ENCODE data around the gene USP12.
A peak's percentile ranks its signal among the peaks of the same experiment; 100 is the strongest.
"Not testable (repeated sequence)": the region's sequence is repeated elsewhere in the genome, so short reads cannot be mapped to it uniquely, and the experiment has no call there.

USP12 gene

DNA sequence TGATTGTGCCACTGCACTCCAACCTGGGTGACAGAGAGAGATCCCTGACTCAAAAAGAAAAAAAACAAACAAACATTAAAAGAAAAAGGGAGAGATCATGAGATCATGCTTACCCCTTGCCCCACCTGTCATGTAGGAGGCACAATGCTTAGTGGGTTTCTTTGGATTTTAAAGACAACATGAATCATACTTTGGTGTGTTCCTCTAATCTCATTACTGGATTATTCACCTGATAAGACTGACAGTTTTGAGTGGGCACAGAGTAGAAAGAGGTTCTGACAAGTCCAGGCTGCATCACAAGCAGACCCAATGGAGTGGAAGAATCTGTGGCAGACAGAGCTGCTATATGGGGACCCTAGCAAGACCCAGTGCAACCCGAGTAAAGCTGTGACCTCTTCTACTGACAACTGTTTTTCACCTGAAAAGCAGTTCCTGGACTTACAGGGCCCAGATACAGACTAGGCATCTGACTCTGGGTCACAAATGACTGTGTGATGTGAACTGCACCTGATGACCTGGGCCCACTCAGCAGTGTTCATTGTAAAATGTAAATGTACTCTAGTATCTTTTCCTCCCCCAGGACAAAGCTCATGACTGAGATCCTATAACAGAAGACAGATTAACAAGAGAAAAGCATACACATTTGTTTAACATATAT lies 28.9 kb upstream of the USP12 start:
- no peaks in the 10 kb centered on the region for H3K27me3 ChIP-seq (ENCODE audit: insufficient read depth, low read length)
- H3K27ac ChIP-seq (ENCODE audit: low read depth, low read length): no peak overlapping the region
- no peak overlapping the region for H2AFZ ChIP-seq (ENCODE audit: low read length, unreplicated experiment)

DNA sequence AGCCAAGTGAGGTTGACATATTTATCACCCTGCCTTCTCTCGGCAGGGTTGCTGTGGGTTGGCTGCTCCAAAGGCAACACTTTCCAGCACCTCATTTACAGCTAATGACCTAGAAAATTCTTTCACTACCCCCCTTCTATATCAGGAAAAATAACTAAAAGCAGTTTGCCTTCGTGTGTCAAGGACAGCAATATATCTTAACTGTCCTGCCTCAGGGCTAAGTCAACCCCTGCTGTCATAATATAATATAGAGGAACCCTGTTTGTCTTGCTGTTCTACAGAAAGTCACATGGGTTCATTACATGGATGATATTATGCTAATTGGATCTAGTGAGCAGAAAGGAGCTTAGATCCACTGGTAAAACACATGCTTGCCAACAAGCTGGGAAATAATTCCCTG lies 28.1 kb upstream of the USP12 start:
- Histone ChIP-seq H3K36me3 (ENCODE audit: insufficient read depth, low read length) (no peaks in the 10 kb centered on the region), H3K4me3 (ENCODE audit: low read depth, low read length) (no peak overlapping the region), H3K27ac (ENCODE audit: low read depth, low read length) (no peak overlapping the region), H3K4me1 (ENCODE audit: control insufficient read depth, insufficient read depth, low read length, unreplicated experiment) (peaks cover 20% of the 10 kb centered on the region), H3K79me2 (ENCODE audit: control insufficient read depth, insufficient read depth, low read length, unreplicated experiment) (no peaks in the 10 kb centered on the region), H2AFZ (ENCODE audit: low read length, unreplicated experiment) (no peak overlapping the region), H3K27me3 (ENCODE audit: insufficient read depth, low read length) (no peaks in the 10 kb centered on the region)

More for the DNA sequence above, 28.9 kb upstream of the USP12 start:
- Histone ChIP-seq H3K4me1 (ENCODE audit: control insufficient read depth, insufficient read depth, low read length, unreplicated experiment) (peaks cover 14% of the 10 kb centered on the region), H3K79me2 (ENCODE audit: control insufficient read depth, insufficient read depth, low read length, unreplicated experiment) (no peaks in the 10 kb centered on the region), H3K4me3 (ENCODE audit: low read depth, low read length) (no peak overlapping the region), H3K36me3 (ENCODE audit: insufficient read depth, low read length) (no peaks in the 10 kb centered on the region)

- H3K36me3 ChIP-seq (ENCODE audit: insufficient read depth, low read length): no peaks in the 10 kb centered on the region
- H3K27ac ChIP-seq (ENCODE audit: low read depth, low read length): no peak overlapping the region
- no peak overlapping the region for H2AFZ ChIP-seq (ENCODE audit: low read length, unreplicated experiment)
- H3K79me2 ChIP-seq (ENCODE audit: control insufficient read depth, insufficient read depth, low read length, unreplicated experiment): no peaks in the 10 kb centered on the region
- peaks cover 25% of the 10 kb centered on the region for H3K4me1 ChIP-seq (ENCODE audit: control insufficient read depth, insufficient read depth, low read length, unreplicated experiment)
- H3K27me3 ChIP-seq (ENCODE audit: insufficient read depth, low read length): no peaks in the 10 kb centered on the region
- no peak overlapping the region for H3K4me3 ChIP-seq (ENCODE audit: low read depth, low read length)
Measured at GRCh38 chr13:27199211-27199610, 27.6 kb upstream of the USP12 start.

DNA sequence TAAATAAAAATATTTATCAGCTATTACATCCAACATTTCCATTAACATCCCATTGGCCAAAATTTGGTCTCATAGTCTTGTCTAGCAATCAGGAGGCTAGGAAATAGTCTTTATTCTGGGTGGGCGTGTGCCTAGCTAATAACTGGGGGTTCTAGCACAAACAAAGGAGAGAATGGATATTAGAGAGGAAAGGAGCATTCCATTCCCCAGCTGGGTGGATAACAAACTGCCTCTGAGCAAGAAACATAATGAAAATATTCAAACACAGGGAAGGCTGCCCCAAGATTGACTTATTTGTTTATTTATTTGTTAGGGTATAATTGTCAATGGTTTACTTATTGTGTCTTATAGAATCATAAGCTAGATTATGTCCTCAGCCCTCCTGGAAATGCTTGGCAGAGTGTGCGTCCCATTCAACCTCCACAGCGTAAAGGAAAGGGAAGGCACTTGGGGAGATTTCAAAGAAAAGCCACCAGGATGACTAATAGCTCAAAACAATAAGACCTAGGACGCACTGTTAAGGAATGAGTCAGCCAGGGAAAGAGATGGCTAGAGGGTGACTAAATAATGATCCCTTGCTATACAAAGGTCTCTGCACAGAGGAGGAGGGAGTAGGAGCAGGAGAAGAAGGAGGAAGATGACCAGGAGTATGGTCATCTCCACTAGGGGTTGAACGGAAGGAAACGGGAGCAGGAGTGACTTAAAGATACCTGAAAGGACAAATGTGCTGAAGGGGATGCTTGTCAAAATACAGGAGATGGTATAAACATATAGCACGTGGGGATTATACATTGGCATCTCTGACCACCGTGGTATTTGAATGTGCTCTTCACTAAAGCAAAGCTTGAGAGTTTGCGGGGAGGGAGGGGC lies 23.5 kb upstream of the USP12 start:
- peaks cover 26% of the 10 kb centered on the region for H3K4me1 ChIP-seq (ENCODE audit: control insufficient read depth, insufficient read depth, low read length, unreplicated experiment)
- peak overlapping the region; percentile 72 for H3K27ac ChIP-seq (ENCODE audit: low read depth, low read length)
- no peak overlapping the region for H2AFZ ChIP-seq (ENCODE audit: low read length, unreplicated experiment)

GRCh38 chr13:27194209-27194608 lies 22.6 kb upstream of the USP12 start:
- H3K27me3 ChIP-seq (ENCODE audit: insufficient read depth, low read length): no peaks in the 10 kb centered on the region
- H3K4me1 ChIP-seq (ENCODE audit: control insufficient read depth, insufficient read depth, low read length, unreplicated experiment): peaks cover 26% of the 10 kb centered on the region
- H3K36me3 ChIP-seq (ENCODE audit: insufficient read depth, low read length): no peaks in the 10 kb centered on the region
- no peak overlapping the region for H3K4me3 ChIP-seq (ENCODE audit: low read depth, low read length)
- no peaks in the 10 kb centered on the region for H3K79me2 ChIP-seq (ENCODE audit: control insufficient read depth, insufficient read depth, low read length, unreplicated experiment)
- no peak overlapping the region for H2AFZ ChIP-seq (ENCODE audit: low read length, unreplicated experiment)
- H3K27ac ChIP-seq (ENCODE audit: low read depth, low read length): peak overlapping the region; percentile 72

More for the DNA sequence above, 23.5 kb upstream of the USP12 start:
- Histone ChIP-seq H3K79me2 (ENCODE audit: control insufficient read depth, insufficient read depth, low read length, unreplicated experiment) (no peaks in the 10 kb centered on the region), H3K27me3 (ENCODE audit: insufficient read depth, low read length) (no peaks in the 10 kb centered on the region), H3K4me3 (ENCODE audit: low read depth, low read length) (peak overlapping the region; percentile 22; the same call in 1 of the 2 replicates), H3K36me3 (ENCODE audit: insufficient read depth, low read length) (no peaks in the 10 kb centered on the region)

DNA sequence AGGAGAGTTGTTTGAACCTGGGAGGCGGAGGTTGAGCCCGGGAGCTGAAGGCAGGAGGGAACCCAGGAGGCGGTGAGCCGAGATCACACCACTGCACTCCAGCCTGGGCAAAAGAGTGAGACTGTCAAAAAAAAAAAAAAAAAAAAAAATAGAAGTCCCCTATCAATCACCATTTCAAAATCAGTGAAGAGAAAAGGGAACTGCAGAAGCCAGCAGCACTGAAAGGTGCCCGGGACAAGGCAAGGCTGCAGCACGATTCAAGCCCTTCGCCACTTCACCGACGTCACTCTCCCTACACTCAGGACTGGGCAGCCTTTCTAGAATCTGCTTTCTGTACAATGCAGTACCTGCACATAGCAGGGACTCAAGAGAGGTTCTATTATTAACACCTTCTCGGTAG lies 21.9 kb upstream of the USP12 start:
- peaks cover 26% of the 10 kb centered on the region for H3K4me1 ChIP-seq (ENCODE audit: control insufficient read depth, insufficient read depth, low read length, unreplicated experiment)
- no peaks in the 10 kb centered on the region for H3K36me3 ChIP-seq (ENCODE audit: insufficient read depth, low read length)
- H2AFZ ChIP-seq (ENCODE audit: low read length, unreplicated experiment): no peak overlapping the region
- H3K27me3 ChIP-seq (ENCODE audit: insufficient read depth, low read length): no peaks in the 10 kb centered on the region
- H3K27ac ChIP-seq (ENCODE audit: low read depth, low read length): no peak overlapping the region
- no peak overlapping the region for H3K4me3 ChIP-seq (ENCODE audit: low read depth, low read length)
- H3K79me2 ChIP-seq (ENCODE audit: control insufficient read depth, insufficient read depth, low read length, unreplicated experiment): no peaks in the 10 kb centered on the region

- Histone ChIP-seq H3K4me3 (ENCODE audit: low read depth, low read length) (no peak overlapping the region), H2AFZ (ENCODE audit: low read length, unreplicated experiment) (no peak overlapping the region), H3K4me1 (ENCODE audit: control insufficient read depth, insufficient read depth, low read length, unreplicated experiment) (peaks cover 26% of the 10 kb centered on the region), H3K79me2 (ENCODE audit: control insufficient read depth, insufficient read depth, low read length, unreplicated experiment) (no peaks in the 10 kb centered on the region), H3K27me3 (ENCODE audit: insufficient read depth, low read length) (no peaks in the 10 kb centered on the region), H3K36me3 (ENCODE audit: insufficient read depth, low read length) (no peaks in the 10 kb centered on the region), H3K27ac (ENCODE audit: low read depth, low read length) (no peak overlapping the region)
Measured at GRCh38 chr13:27192973-27193372, 21.4 kb upstream of the USP12 start.

DNA sequence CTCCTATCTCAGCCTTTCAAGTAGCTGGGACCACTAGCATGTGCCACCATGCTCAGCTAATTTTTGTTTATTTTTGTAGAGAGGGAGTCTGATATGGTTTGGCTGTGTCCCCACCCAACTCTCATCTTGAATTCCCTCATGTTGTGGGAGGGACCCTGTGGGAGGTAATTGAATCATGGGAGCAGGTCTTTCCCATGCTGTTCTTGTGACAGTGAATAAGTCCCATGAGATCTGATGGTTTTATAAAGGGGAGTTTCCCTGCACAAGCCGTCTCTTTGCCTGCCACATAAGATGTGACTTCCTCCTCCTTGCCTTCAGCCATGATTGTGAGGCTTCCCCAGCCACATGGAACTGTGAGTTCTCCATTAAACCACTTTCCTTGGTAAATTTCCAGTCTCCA lies 20.8 kb upstream of the USP12 start:
- not testable (repeated sequence) for H3K27me3 ChIP-seq (ENCODE audit: insufficient read depth, low read length); H2AFZ ChIP-seq (ENCODE audit: low read length, unreplicated experiment); H3K27ac ChIP-seq (ENCODE audit: low read depth, low read length); H3K79me2 ChIP-seq (ENCODE audit: control insufficient read depth, insufficient read depth, low read length, unreplicated experiment); H3K36me3 ChIP-seq (ENCODE audit: insufficient read depth, low read length); H3K4me3 ChIP-seq (ENCODE audit: low read depth, low read length)
- peaks cover 26% of the 10 kb centered on the region for H3K4me1 ChIP-seq (ENCODE audit: control insufficient read depth, insufficient read depth, low read length, unreplicated experiment)

- Histone ChIP-seq H3K27ac (ENCODE audit: low read depth, low read length) (no peak overlapping the region), H3K79me2 (ENCODE audit: control insufficient read depth, insufficient read depth, low read length, unreplicated experiment) (no peaks in the 10 kb centered on the region), H3K4me3 (ENCODE audit: low read depth, low read length) (no peak overlapping the region), H3K4me1 (ENCODE audit: control insufficient read depth, insufficient read depth, low read length, unreplicated experiment) (peaks cover 6% of the 10 kb centered on the region), H3K27me3 (ENCODE audit: insufficient read depth, low read length) (no peaks in the 10 kb centered on the region), H2AFZ (ENCODE audit: low read length, unreplicated experiment) (no peak overlapping the region), H3K36me3 (ENCODE audit: insufficient read depth, low read length) (no peaks in the 10 kb centered on the region)
Measured at GRCh38 chr13:27189192-27189591, 17.6 kb upstream of the USP12 start.

DNA sequence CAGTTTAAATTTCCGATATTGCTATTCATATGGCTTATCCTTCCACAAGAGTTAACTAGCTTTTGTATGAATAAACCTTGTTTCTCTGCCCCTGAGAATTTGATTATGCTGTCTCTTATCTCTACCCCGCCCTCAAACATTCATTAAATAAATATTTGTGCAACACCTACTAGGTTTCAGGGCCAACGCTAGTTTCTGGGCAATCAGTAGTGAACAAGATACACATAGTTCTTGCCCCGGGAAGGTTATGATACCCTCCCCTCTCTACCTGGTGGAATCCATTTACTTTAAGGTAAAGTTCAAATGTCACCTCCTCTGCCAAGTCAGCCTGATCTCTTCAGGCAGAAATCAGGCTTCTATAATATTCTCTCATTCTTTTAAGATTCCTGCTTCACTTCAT lies 16.6 kb upstream of the USP12 start:
- no peak overlapping the region for H3K27ac ChIP-seq (ENCODE audit: low read depth, low read length)
- no peaks in the 10 kb centered on the region for H3K79me2 ChIP-seq (ENCODE audit: control insufficient read depth, insufficient read depth, low read length, unreplicated experiment)
- no peaks in the 10 kb centered on the region for H3K36me3 ChIP-seq (ENCODE audit: insufficient read depth, low read length)
- peaks cover 9% of the 10 kb centered on the region for H3K4me1 ChIP-seq (ENCODE audit: control insufficient read depth, insufficient read depth, low read length, unreplicated experiment)
- no peak overlapping the region for H3K4me3 ChIP-seq (ENCODE audit: low read depth, low read length)
- no peaks in the 10 kb centered on the region for H3K27me3 ChIP-seq (ENCODE audit: insufficient read depth, low read length)
- H2AFZ ChIP-seq (ENCODE audit: low read length, unreplicated experiment): no peak overlapping the region

GRCh38 chr13:27186295-27186694 lies 14.7 kb upstream of the USP12 start:
- no peaks in the 10 kb centered on the region for H3K79me2 ChIP-seq (ENCODE audit: control insufficient read depth, insufficient read depth, low read length, unreplicated experiment)

More at GRCh38 chr13:27186295-27186694, 14.7 kb upstream of the USP12 start:
- no peak overlapping the region for H3K27ac ChIP-seq (ENCODE audit: low read depth, low read length)
- no peak overlapping the region for H2AFZ ChIP-seq (ENCODE audit: low read length, unreplicated experiment)
- H3K4me1 ChIP-seq (ENCODE audit: control insufficient read depth, insufficient read depth, low read length, unreplicated experiment): peaks cover 17% of the 10 kb centered on the region
- no peaks in the 10 kb centered on the region for H3K27me3 ChIP-seq (ENCODE audit: insufficient read depth, low read length)
- H3K36me3 ChIP-seq (ENCODE audit: insufficient read depth, low read length): no peaks in the 10 kb centered on the region
- no peak overlapping the region for H3K4me3 ChIP-seq (ENCODE audit: low read depth, low read length)

Data from ACC112 (cell line).